ENCODE data around the gene ACO2. TPM values are rescaled to one million over a fixed set of nuclear protein-coding genes. Genes with fewer than 3 reads are reported as not detected.

The ACO2 gene
- total RNA-seq, 2 experiments from 2014 or later: 90.0 to 93.3 TPM

- no peaks in the 10 kb centered on the region for H3K27me3 Mint-ChIP-seq
- ATAC-seq: peak; percentile 3
- peaks cover 62% of the 10 kb centered on the region for H3K4me1 Mint-ChIP-seq
- peaks cover 33% of the 10 kb centered on the region for H3K36me3 Mint-ChIP-seq
- CTCF ChIA-PET: interaction anchor here (0.8 to 2.6 kb wide), 11 partner anchors 10 to 120 kb away, joined by 3 to 18 read pairs (median 5); partner anchors contain the start of genes PMM1, POLR3H, TEF and TOB2
- peak overlapping the region; percentile 98 for H3K27ac Mint-ChIP-seq
- DNase-seq: no peak
- peak overlapping the region; percentile 80 for H3K4me3 Mint-ChIP-seq
- H3K9me3 Mint-ChIP-seq (ENCODE audit: low read depth): no peaks in the 10 kb centered on the region
Measured at GRCh38 chr22:41469218-41469851, 418 bp downstream of the ACO2 start.

- Mint-ChIP-seq H3K4me1 (peaks cover 55% of the 10 kb centered on the region), H3K9me3 (ENCODE audit: low read depth) (no peaks in the 10 kb centered on the region), H3K36me3 (peaks cover 23% of the 10 kb centered on the region), H3K27ac (peak overlapping the region; percentile 45), H3K4me3 (peak overlapping the region; percentile 46), H3K27me3 (no peaks in the 10 kb centered on the region)
- ATAC-seq (no peak), DNase-seq (no peak)
- CTCF ChIA-PET: no interaction called here
Measured at GRCh38 chr22:41470886-41471285, 2.0 kb downstream of the ACO2 start.

GRCh38 chr22:41471568-41471967, 2.7 kb downstream of the ACO2 start:
- Mint-ChIP-seq H3K27me3 (no peaks in the 10 kb centered on the region), H3K4me3 (no peak overlapping the region), H3K4me1 (peaks cover 49% of the 10 kb centered on the region), H3K36me3 (peaks cover 19% of the 10 kb centered on the region), H3K9me3 (ENCODE audit: low read depth) (no peaks in the 10 kb centered on the region), H3K27ac (no peak overlapping the region)
- ATAC-seq: no peak
- CTCF ChIA-PET: no interaction called here
- no peak for DNase-seq

GRCh38 chr22:41474872-41475451, 6.0 kb downstream of the ACO2 start:
- Mint-ChIP-seq H3K36me3 (peaks cover 4% of the 10 kb centered on the region), H3K4me3 (no peak overlapping the region), H3K4me1 (peaks cover 31% of the 10 kb centered on the region), H3K27ac (no peak overlapping the region), H3K9me3 (ENCODE audit: low read depth) (no peaks in the 10 kb centered on the region), H3K27me3 (no peaks in the 10 kb centered on the region)
- CTCF ChIA-PET: interaction anchor here (0.9 to 1.4 kb wide), 3 partner anchors 24 to 27 kb away, joined by 3 to 6 read pairs (median 3); no protein-coding TSS in a partner anchor
- ATAC-seq (no peak), DNase-seq (no peak)

GRCh38 chr22:41478473-41478872, 9.6 kb downstream of the ACO2 start:
- Mint-ChIP-seq H3K4me1 (peaks cover 25% of the 10 kb centered on the region), H3K9me3 (ENCODE audit: low read depth) (no peaks in the 10 kb centered on the region), H3K36me3 (no peaks in the 10 kb centered on the region), H3K27ac (no peak overlapping the region), H3K4me3 (no peak overlapping the region), H3K27me3 (no peaks in the 10 kb centered on the region)
- ATAC-seq (no peak), DNase-seq (no peak)
- CTCF ChIA-PET: interaction anchor here (0.6 to 1.5 kb wide), 3 partner anchors 22 to 74 kb away, joined by 3 to 5 read pairs (median 4); no protein-coding TSS in a partner anchor

GRCh38 chr22:41478891-41479521, 10.1 kb downstream of the ACO2 start:
- Mint-ChIP-seq H3K4me3 (no peak overlapping the region), H3K27me3 (no peaks in the 10 kb centered on the region), H3K4me1 (peaks cover 20% of the 10 kb centered on the region), H3K36me3 (no peaks in the 10 kb centered on the region), H3K9me3 (ENCODE audit: low read depth) (no peaks in the 10 kb centered on the region), H3K27ac (no peak overlapping the region)
- DNase-seq: no peak
- no peak for ATAC-seq
- CTCF ChIA-PET: interaction anchor here (0.6 to 1.5 kb wide), 3 partner anchors 21 to 75 kb away, joined by 3 to 5 read pairs (median 4); no protein-coding TSS in a partner anchor

- DNase-seq (no peak), ATAC-seq (no peak)
- Mint-ChIP-seq H3K36me3 (no peaks in the 10 kb centered on the region), H3K27me3 (no peaks in the 10 kb centered on the region), H3K4me3 (no peak overlapping the region), H3K27ac (no peak overlapping the region), H3K9me3 (ENCODE audit: low read depth) (no peaks in the 10 kb centered on the region), H3K4me1 (peaks cover 20% of the 10 kb centered on the region)
- CTCF ChIA-PET: no interaction called here
Measured at GRCh38 chr22:41479671-41480396, 10.9 kb downstream of the ACO2 start.

- CTCF ChIA-PET: interaction anchor here (0.7 kb wide), 1 partner anchor 24 kb away, joined by 3 read pairs; no protein-coding TSS in a partner anchor
- Mint-ChIP-seq H3K4me1 (peaks cover 22% of the 10 kb centered on the region), H3K36me3 (no peaks in the 10 kb centered on the region), H3K4me3 (no peak overlapping the region), H3K27ac (no peak overlapping the region), H3K9me3 (ENCODE audit: low read depth) (no peaks in the 10 kb centered on the region), H3K27me3 (no peaks in the 10 kb centered on the region)
- ATAC-seq (no peak), DNase-seq (no peak)
Measured at GRCh38 chr22:41480397-41480735, 11.4 kb downstream of the ACO2 start.

GRCh38 chr22:41481131-41481830, 12.4 kb downstream of the ACO2 start:
- Mint-ChIP-seq H3K36me3 (no peaks in the 10 kb centered on the region), H3K27ac (no peak overlapping the region), H3K9me3 (ENCODE audit: low read depth) (no peaks in the 10 kb centered on the region), H3K4me3 (no peak overlapping the region), H3K27me3 (no peaks in the 10 kb centered on the region), H3K4me1 (peaks cover 26% of the 10 kb centered on the region)
- DNase-seq (no peak), ATAC-seq (no peak)
- CTCF ChIA-PET: interaction anchor here (0.7 to 1.7 kb wide), 3 partner anchors 13 to 77 kb away, joined by 3 to 5 read pairs (median 3); partner anchors contain the start of genes ACO2 and PHF5A

GRCh38 chr22:41481925-41482318, 13.0 kb downstream of the ACO2 start:
- DNase-seq: no peak
- Mint-ChIP-seq H3K4me3 (no peak overlapping the region), H3K4me1 (peaks cover 26% of the 10 kb centered on the region), H3K27me3 (no peaks in the 10 kb centered on the region), H3K36me3 (no peaks in the 10 kb centered on the region), H3K9me3 (ENCODE audit: low read depth) (no peaks in the 10 kb centered on the region), H3K27ac (no peak overlapping the region)
- CTCF ChIA-PET: interaction anchor here (1.0 to 1.7 kb wide), 2 partner anchors 13 to 78 kb away, joined by 3 to 5 read pairs; partner anchors contain the start of genes ACO2 and PHF5A
- ATAC-seq: no peak

- CTCF ChIA-PET: interaction anchor here (1.0 to 1.7 kb wide), 3 partner anchors 14 to 79 kb away, joined by 3 to 5 read pairs (median 4); partner anchors contain the start of genes ACO2 and PHF5A
Measured at GRCh38 chr22:41482319-41482935, 13.5 kb downstream of the ACO2 start.

GRCh38 chr22:41485033-41485432, 16.1 kb downstream of the ACO2 start:
- no peak overlapping the region for H3K27ac Mint-ChIP-seq
- H3K4me3 Mint-ChIP-seq: no peak overlapping the region
- H3K9me3 Mint-ChIP-seq (ENCODE audit: low read depth): no peaks in the 10 kb centered on the region
- DNase-seq (no peak), ATAC-seq (no peak)
- H3K36me3 Mint-ChIP-seq: peaks cover 2% of the 10 kb centered on the region
- no peaks in the 10 kb centered on the region for H3K27me3 Mint-ChIP-seq
- CTCF ChIA-PET: interaction anchor here (0.7 to 1.5 kb wide), 2 partner anchors 15 to 42 kb away, joined by 4 read pairs; no protein-coding TSS in a partner anchor
- H3K4me1 Mint-ChIP-seq: peaks cover 24% of the 10 kb centered on the region

More at GRCh38 chr22:41482319-41482935, 13.5 kb downstream of the ACO2 start:
- Mint-ChIP-seq H3K27ac (no peak overlapping the region), H3K36me3 (peaks cover 2% of the 10 kb centered on the region), H3K4me3 (no peak overlapping the region), H3K4me1 (peaks cover 26% of the 10 kb centered on the region), H3K27me3 (no peaks in the 10 kb centered on the region), H3K9me3 (ENCODE audit: low read depth) (no peaks in the 10 kb centered on the region)
- peak; percentile 30 for ATAC-seq
- no peak for DNase-seq

Data from activated CD8-positive, alpha-beta memory T cell treated with anti-CD3 and anti-CD28 coated beads, Interleukin-2, amount 10 ng/mL, durations not matched to agents 7 days and 5 days (primary cell).